ENCODE results near the gene MFAP5. TPM values are rescaled to one million over a fixed set of nuclear protein-coding genes. Genes with fewer than 3 reads are reported as not detected.

The MFAP5 gene
- total RNA-seq, 1 donor from 2014 or later = 105 TPM

DNA sequence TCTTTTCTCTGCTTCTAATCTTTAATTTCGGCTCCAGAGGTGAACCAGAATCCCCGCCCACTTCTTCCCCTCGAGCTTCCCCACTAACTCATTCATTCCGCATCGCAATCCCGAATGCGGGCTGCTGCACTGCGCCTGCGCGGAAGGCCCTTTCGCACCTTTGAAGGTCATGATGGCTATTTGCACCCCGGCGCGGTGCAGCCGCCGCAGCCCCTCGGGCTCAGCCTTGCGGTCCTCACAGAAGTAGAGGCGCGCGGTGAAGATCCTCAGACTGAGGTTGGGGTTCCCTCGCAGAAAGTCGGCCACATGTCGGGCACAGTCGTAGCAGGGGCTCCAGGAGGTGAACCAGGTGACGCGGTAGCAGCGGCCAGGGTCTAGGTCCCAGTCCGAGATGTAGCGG lies 57.6 kb downstream of the MFAP5 start:
- FAIRE-seq = no peak
- Histone ChIP-seq H3K79me2 (ENCODE audit: insufficient read depth, low read length) (no peaks in the 10 kb centered on the region), H3K36me3 (ENCODE audit: insufficient read depth, low read length) (no peaks in the 10 kb centered on the region), H4K20me1 (ENCODE audit: insufficient read depth, low read length) (no peaks in the 10 kb centered on the region), H3K4me3 (ENCODE audit: insufficient read depth, low read depth, low read length) (no peak overlapping the region), H3K27ac (ENCODE audit: low read depth, low read length) (no peak overlapping the region), H3K4me2 (ENCODE audit: low read length) (no peak overlapping the region), H3K9ac (ENCODE audit: low read length) (no peak overlapping the region), H2AFZ (ENCODE audit: low read depth, low read length) (no peak overlapping the region), H3K9me3 (ENCODE audit: insufficient read depth, low read depth, low read length) (no peaks in the 10 kb centered on the region), H3K27me3 (ENCODE audit: insufficient read depth, low read length) (no peaks in the 10 kb centered on the region), H3K4me1 (ENCODE audit: insufficient read depth, low read length) (no peaks in the 10 kb centered on the region)
- DNase-seq (ENCODE audit: low read depth) = no peak
- TF ChIP-seq CTCF (IDR thresholded peaks at IDR 0.05; ENCODE audit: insufficient read depth, low read depth, low read length) = no peak
- TF ChIP-seq EZH2 (IDR thresholded peaks at IDR 0.05; ENCODE audit: insufficient read depth, low read length) = no peak
- peaks cover 7% of the 10 kb centered on the region for H3K27me3 Mint-ChIP-seq (ENCODE audit: low read depth, unreplicated experiment)
- no peaks in the 10 kb centered on the region for H3K9me3 Mint-ChIP-seq (ENCODE audit: unreplicated experiment)
- H3K27ac Mint-ChIP-seq (ENCODE audit: unreplicated experiment) = no peak overlapping the region
- H3K4me1 Mint-ChIP-seq (ENCODE audit: low read depth, unreplicated experiment) = no peaks in the 10 kb centered on the region
- H3K36me3 Mint-ChIP-seq (ENCODE audit: low read depth, unreplicated experiment) = no peaks in the 10 kb centered on the region
- H3K4me3 Mint-ChIP-seq (ENCODE audit: unreplicated experiment) = no peak overlapping the region

- no peaks in the 10 kb centered on the region for H3K36me3 ChIP-seq (ENCODE audit: insufficient read depth, low read length)
- no peak overlapping the region for H3K9ac ChIP-seq (ENCODE audit: low read length)
- H3K27ac Mint-ChIP-seq (ENCODE audit: unreplicated experiment) = no peak overlapping the region
- no peak overlapping the region for H3K4me2 ChIP-seq (ENCODE audit: low read length)
- H3K9me3 Mint-ChIP-seq (ENCODE audit: unreplicated experiment) = no peaks in the 10 kb centered on the region
- no peaks in the 10 kb centered on the region for H3K79me2 ChIP-seq (ENCODE audit: insufficient read depth, low read length)
- no peaks in the 10 kb centered on the region for H3K4me1 Mint-ChIP-seq (ENCODE audit: low read depth, unreplicated experiment)
- FAIRE-seq (no peak), DNase-seq (ENCODE audit: low read depth) (no peak)
- no peaks in the 10 kb centered on the region for H3K4me1 ChIP-seq (ENCODE audit: insufficient read depth, low read length)
- no peaks in the 10 kb centered on the region for H3K9me3 ChIP-seq (ENCODE audit: insufficient read depth, low read depth, low read length)
- H3K27ac ChIP-seq (ENCODE audit: low read depth, low read length) = no peak overlapping the region
- H3K27me3 Mint-ChIP-seq (ENCODE audit: low read depth, unreplicated experiment) = peaks cover 7% of the 10 kb centered on the region
- no peak overlapping the region for H3K4me3 Mint-ChIP-seq (ENCODE audit: unreplicated experiment)
- no peak overlapping the region for H2AFZ ChIP-seq (ENCODE audit: low read depth, low read length)
- TF ChIP-seq CTCF (IDR thresholded peaks at IDR 0.05; ENCODE audit: insufficient read depth, low read depth, low read length) = peak; percentile 8
- TF ChIP-seq EZH2 (IDR thresholded peaks at IDR 0.05; ENCODE audit: insufficient read depth, low read length) = no peak
- H3K27me3 ChIP-seq (ENCODE audit: insufficient read depth, low read length) = no peaks in the 10 kb centered on the region
- no peaks in the 10 kb centered on the region for H3K36me3 Mint-ChIP-seq (ENCODE audit: low read depth, unreplicated experiment)
- no peak overlapping the region for H3K4me3 ChIP-seq (ENCODE audit: insufficient read depth, low read depth, low read length)
- no peaks in the 10 kb centered on the region for H4K20me1 ChIP-seq (ENCODE audit: insufficient read depth, low read length)
Measured at GRCh38 chr12:8603856-8604255, 58.8 kb downstream of the MFAP5 start.

DNA sequence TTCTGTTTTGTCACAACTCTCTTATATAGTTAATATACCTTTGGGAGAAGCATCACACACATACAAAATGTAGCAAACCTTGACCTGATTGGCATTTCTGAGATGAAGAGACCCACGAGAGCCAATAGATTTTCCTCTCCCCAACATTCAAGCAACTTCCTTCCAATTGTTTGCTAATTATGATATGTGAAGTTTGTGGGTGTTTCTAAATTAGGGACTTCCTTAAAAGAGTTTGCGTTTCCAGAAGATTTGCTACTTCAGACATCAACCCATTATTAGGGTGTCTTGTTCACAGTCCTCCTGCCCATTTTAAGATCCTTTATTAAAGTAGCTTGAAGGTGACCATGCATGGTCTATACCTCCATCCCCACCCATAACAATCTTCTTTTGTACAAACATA lies 59.3 kb downstream of the MFAP5 start:
- Histone ChIP-seq H3K9me3 (ENCODE audit: insufficient read depth, low read depth, low read length) (no peaks in the 10 kb centered on the region), H3K36me3 (ENCODE audit: insufficient read depth, low read length) (no peaks in the 10 kb centered on the region), H4K20me1 (ENCODE audit: insufficient read depth, low read length) (no peaks in the 10 kb centered on the region), H2AFZ (ENCODE audit: low read depth, low read length) (no peak overlapping the region), H3K4me3 (ENCODE audit: insufficient read depth, low read depth, low read length) (no peak overlapping the region), H3K27me3 (ENCODE audit: insufficient read depth, low read length) (no peaks in the 10 kb centered on the region), H3K9ac (ENCODE audit: low read length) (no peak overlapping the region), H3K79me2 (ENCODE audit: insufficient read depth, low read length) (no peaks in the 10 kb centered on the region), H3K4me2 (ENCODE audit: low read length) (no peak overlapping the region), H3K27ac (ENCODE audit: low read depth, low read length) (no peak overlapping the region), H3K4me1 (ENCODE audit: insufficient read depth, low read length) (no peaks in the 10 kb centered on the region)
- Mint-ChIP-seq H3K4me3 (ENCODE audit: unreplicated experiment) (no peak overlapping the region), H3K4me1 (ENCODE audit: low read depth, unreplicated experiment) (no peaks in the 10 kb centered on the region), H3K9me3 (ENCODE audit: unreplicated experiment) (no peaks in the 10 kb centered on the region), H3K36me3 (ENCODE audit: low read depth, unreplicated experiment) (no peaks in the 10 kb centered on the region), H3K27me3 (ENCODE audit: low read depth, unreplicated experiment) (peaks cover 7% of the 10 kb centered on the region), H3K27ac (ENCODE audit: unreplicated experiment) (no peak overlapping the region)
- FAIRE-seq (no peak), DNase-seq (ENCODE audit: low read depth) (no peak)
- no peak for TF ChIP-seq CTCF (IDR thresholded peaks at IDR 0.05; ENCODE audit: insufficient read depth, low read depth, low read length)
- no peak for TF ChIP-seq EZH2 (IDR thresholded peaks at IDR 0.05; ENCODE audit: insufficient read depth, low read length)
